Activated CD8-positive, alpha-beta T cell treated with anti-CD3 and anti-CD28 coated beads, Interleukin-2, amount 10 ng/mL, durations not matched to agents 7 days and 5 days (primary cell): Measurements from ENCODE around the gene LRRC72. TPM values are rescaled to one million over a fixed set of nuclear protein-coding genes. Genes with fewer than 3 reads are reported as not detected.
A peak's percentile ranks its signal among the peaks of the same experiment; 100 is the strongest.
"Not testable (repeated sequence)": the region's sequence is repeated elsewhere in the genome, so short reads cannot be mapped to it uniquely, and the experiment has no call there.

Experiments
- ATAC-seq: fragments of 150-1000 bp; cut with Tn5 transposase; one replicate; pipeline ENCODE4 v1.10.0; 2021; ENCODE audit warnings: moderate library complexity
- CTCF ChIA-PET: fragments of 350-600 bp; sonication (Branson Sonifier 250); formaldehyde crosslinking; loops from one replicate; lab custom pipeline; 2021; ENCODE audit warnings: antibody characterized with exemption; lab: Charles Lee
- POLR2A ChIA-PET: fragments of 350-600 bp; sonication (Branson Sonifier 250); formaldehyde crosslinking; loops from one replicate; lab custom pipeline; 2021; ENCODE audit warnings: antibody characterized with exemption; lab: Charles Lee
- DNase-seq: peaks from one replicate; pipeline ENCODE4 v3.0.0-alpha.2; 2020
- H3K27ac Mint-ChIP-seq: one replicate; pipeline ENCODE4 v1.8.0; 2021; ENCODE audit warnings: mild to moderate bottlenecking, mixed read lengths
- H3K27me3 Mint-ChIP-seq: one replicate; pipeline ENCODE4 v1.8.0; 2021; ENCODE audit warnings: low read depth, mixed read lengths
- H3K36me3 Mint-ChIP-seq: one replicate; pipeline ENCODE4 v1.8.0; 2021; ENCODE audit warnings: low read depth, mixed read lengths
- H3K4me1 Mint-ChIP-seq: one replicate; pipeline ENCODE4 v1.8.0; 2021; ENCODE audit warnings: low read depth, mixed read lengths
- H3K4me3 Mint-ChIP-seq: one replicate; pipeline ENCODE4 v1.8.0; 2021; ENCODE audit warnings: mild to moderate bottlenecking, mixed read lengths
- H3K9me3 Mint-ChIP-seq: one replicate; pipeline ENCODE4 v1.8.0; 2022; ENCODE audit warnings: mixed read lengths; ENCODE audit not compliant: insufficient read depth
- total RNA-seq, 2 experiments: library from RNA; stranded (reverse); gene quantifications; one replicate each; pipeline ENCODE4 v1.2.3, GENCODE V29; 2021

Gene LRRC72
- total RNA-seq, 2 experiments from 2014 or later: not detected

GRCh38 chr7:16586081-16586874 is 59.7 kb downstream of the LRRC72 start:
- Mint-ChIP-seq H3K27me3 (no peaks in the 10 kb centered on the region), H3K4me3 (no peak overlapping the region), H3K27ac (no peak overlapping the region), H3K4me1 (no peaks in the 10 kb centered on the region), H3K36me3 (no peaks in the 10 kb centered on the region), H3K9me3 (no peaks in the 10 kb centered on the region)
- ATAC-seq (no peak), DNase-seq (no peak)
- ChIA-PET POLR2A (no interaction called here), CTCF (no interaction called here)

- Mint-ChIP-seq H3K4me3 (no peak overlapping the region), H3K27me3 (no peaks in the 10 kb centered on the region), H3K36me3 (no peaks in the 10 kb centered on the region), H3K9me3 (no peaks in the 10 kb centered on the region), H3K4me1 (no peaks in the 10 kb centered on the region), H3K27ac (no peak overlapping the region)
- ATAC-seq (no peak), DNase-seq (no peak)
- ChIA-PET POLR2A (no interaction called here), CTCF (no interaction called here)
These were observed 60.5 kb downstream of the LRRC72 start for GRCh38 chr7:16587129-16587528.

GRCh38 chr7:16587790-16588189 is 61.2 kb downstream of the LRRC72 start:
- ChIA-PET CTCF (interaction anchor here (1.1 kb wide), 2 partner anchors 23 to 214 kb away, joined by 3 read pairs; no protein-coding TSS in a partner anchor), POLR2A (no interaction called here)
- Mint-ChIP-seq H3K4me3 (no peak overlapping the region), H3K36me3 (no peaks in the 10 kb centered on the region), H3K4me1 (no peaks in the 10 kb centered on the region), H3K27ac (no peak overlapping the region), H3K9me3 (no peaks in the 10 kb centered on the region), H3K27me3 (no peaks in the 10 kb centered on the region)
- no peak for DNase-seq
- ATAC-seq: no peak

- no peaks in the 10 kb centered on the region for H3K36me3 Mint-ChIP-seq
- H3K27me3 Mint-ChIP-seq: no peaks in the 10 kb centered on the region
- ChIA-PET CTCF (interaction anchor here (0.7 kb wide), 1 partner anchor 25 kb away, joined by 3 read pairs; no protein-coding TSS in a partner anchor), POLR2A (no interaction called here)
- DNase-seq: no peak
- H3K27ac Mint-ChIP-seq: no peak overlapping the region
- H3K4me3 Mint-ChIP-seq: no peak overlapping the region
- H3K4me1 Mint-ChIP-seq: no peaks in the 10 kb centered on the region
- ATAC-seq: no peak
- H3K9me3 Mint-ChIP-seq: no peaks in the 10 kb centered on the region
These were observed 63.3 kb downstream of the LRRC72 start for GRCh38 chr7:16589881-16590280.

- H3K36me3 Mint-ChIP-seq: no peaks in the 10 kb centered on the region
- H3K27ac Mint-ChIP-seq: no peak overlapping the region
- H3K4me3 Mint-ChIP-seq: no peak overlapping the region
- POLR2A ChIA-PET: no interaction called here
- no peaks in the 10 kb centered on the region for H3K4me1 Mint-ChIP-seq
- CTCF ChIA-PET: interaction anchor here (0.7 kb wide), 1 partner anchor 26 kb away, joined by 3 read pairs; no protein-coding TSS in a partner anchor
- H3K27me3 Mint-ChIP-seq: no peaks in the 10 kb centered on the region
- DNase-seq (no peak), ATAC-seq (no peak)
- H3K9me3 Mint-ChIP-seq: no peaks in the 10 kb centered on the region
These were observed 63.8 kb downstream of the LRRC72 start for GRCh38 chr7:16590424-16590823.

- ChIA-PET POLR2A (no interaction called here), CTCF (interaction anchor here (1.7 kb wide), 1 partner anchor 28 kb away, joined by 4 read pairs; no protein-coding TSS in a partner anchor)
- no peak for ATAC-seq
- Mint-ChIP-seq H3K27me3 (no peaks in the 10 kb centered on the region), H3K4me3 (no peak overlapping the region), H3K9me3 (no peaks in the 10 kb centered on the region), H3K4me1 (no peaks in the 10 kb centered on the region), H3K36me3 (no peaks in the 10 kb centered on the region), H3K27ac (no peak overlapping the region)
- no peak for DNase-seq
These were observed 65.8 kb downstream of the LRRC72 start for GRCh38 chr7:16592395-16592794.

- H3K9me3 Mint-ChIP-seq: no peaks in the 10 kb centered on the region
- POLR2A ChIA-PET: interaction anchor here (0.6 kb wide), 1 partner anchor 16 kb away, joined by 3 read pairs; no protein-coding TSS in a partner anchor
- DNase-seq (no peak), ATAC-seq (no peak)
- no peaks in the 10 kb centered on the region for H3K4me1 Mint-ChIP-seq
- H3K27ac Mint-ChIP-seq: no peak overlapping the region
- H3K27me3 Mint-ChIP-seq: no peaks in the 10 kb centered on the region
- CTCF ChIA-PET: interaction anchor here (1.0 to 1.2 kb wide), 4 partner anchors 9 to 324 kb away, joined by 3 to 7 read pairs (median 4); no protein-coding TSS in a partner anchor
- H3K36me3 Mint-ChIP-seq: peaks cover 4% of the 10 kb centered on the region
- no peak overlapping the region for H3K4me3 Mint-ChIP-seq
These were observed 67.4 kb downstream of the LRRC72 start for GRCh38 chr7:16594061-16594460.

GRCh38 chr7:16594676-16595075 is 68.1 kb downstream of the LRRC72 start:
- Mint-ChIP-seq H3K27me3 (no peaks in the 10 kb centered on the region), H3K9me3 (no peaks in the 10 kb centered on the region), H3K27ac (no peak overlapping the region), H3K4me1 (no peaks in the 10 kb centered on the region), H3K4me3 (no peak overlapping the region), H3K36me3 (peaks cover 9% of the 10 kb centered on the region)
- ChIA-PET CTCF (interaction anchor here (1.0 to 1.2 kb wide), 3 partner anchors 14 to 324 kb away, joined by 3 to 5 read pairs (median 3); no protein-coding TSS in a partner anchor), POLR2A (interaction anchor here (0.6 kb wide), 1 partner anchor 15 kb away, joined by 3 read pairs; no protein-coding TSS in a partner anchor)
- DNase-seq (no peak), ATAC-seq (no peak)

- CTCF ChIA-PET, ATAC-seq, H3K9me3 Mint-ChIP-seq, H3K4me3 Mint-ChIP-seq, H3K27ac Mint-ChIP-seq, H3K27me3 Mint-ChIP-seq, DNase-seq, H3K4me1 Mint-ChIP-seq, POLR2A ChIA-PET: not testable (repeated sequence)
- H3K36me3 Mint-ChIP-seq: peaks cover 11% of the 10 kb centered on the region
These were observed 69.0 kb downstream of the LRRC72 start for GRCh38 chr7:16595596-16595995.

GRCh38 chr7:16598015-16598414 is 71.4 kb downstream of the LRRC72 start:
- H3K4me3 Mint-ChIP-seq: no peak overlapping the region
- CTCF ChIA-PET: interaction anchor here (0.9 to 1.3 kb wide), 2 partner anchors 33 to 35 kb away, joined by 3 to 6 read pairs; no protein-coding TSS in a partner anchor
- POLR2A ChIA-PET: interaction anchor here (1.2 kb wide), 1 partner anchor 177 kb away, joined by 4 read pairs; no protein-coding TSS in a partner anchor
- no peaks in the 10 kb centered on the region for H3K4me1 Mint-ChIP-seq
- DNase-seq (no peak), ATAC-seq (no peak)
- no peaks in the 10 kb centered on the region for H3K9me3 Mint-ChIP-seq
- H3K27ac Mint-ChIP-seq: no peak overlapping the region
- no peaks in the 10 kb centered on the region for H3K27me3 Mint-ChIP-seq
- peaks cover 30% of the 10 kb centered on the region for H3K36me3 Mint-ChIP-seq

- POLR2A ChIA-PET: no interaction called here
- H3K27ac Mint-ChIP-seq: no peak overlapping the region
- H3K36me3 Mint-ChIP-seq: peaks cover 36% of the 10 kb centered on the region
- CTCF ChIA-PET: interaction anchor here (1.4 kb wide), 1 partner anchor 34 kb away, joined by 3 read pairs; no protein-coding TSS in a partner anchor
- no peaks in the 10 kb centered on the region for H3K27me3 Mint-ChIP-seq
- H3K9me3 Mint-ChIP-seq: no peaks in the 10 kb centered on the region
- no peak overlapping the region for H3K4me3 Mint-ChIP-seq
- H3K4me1 Mint-ChIP-seq: no peaks in the 10 kb centered on the region
- no peak for DNase-seq
- no peak for ATAC-seq
These were observed 73.2 kb downstream of the LRRC72 start for GRCh38 chr7:16599860-16600259.

- CTCF ChIA-PET: interaction anchor here (1.6 to 2.1 kb wide), 2 partner anchors 15 to 39 kb away, joined by 3 to 10 read pairs; no protein-coding TSS in a partner anchor
- ATAC-seq (peak; percentile 42), DNase-seq (no peak)
- Mint-ChIP-seq H3K36me3 (peaks cover 37% of the 10 kb centered on the region), H3K27me3 (no peaks in the 10 kb centered on the region), H3K4me1 (no peaks in the 10 kb centered on the region), H3K9me3 (no peaks in the 10 kb centered on the region), H3K4me3 (no peak overlapping the region), H3K27ac (no peak overlapping the region)
- POLR2A ChIA-PET: no interaction called here
These were observed 77.0 kb downstream of the LRRC72 start for GRCh38 chr7:16603633-16604032.
